K562 (cell line): ENCODE data around the gene PNCK. TPM values are rescaled to one million over a fixed set of nuclear protein-coding genes. Genes with fewer than 3 reads are reported as not detected.

Source experiments
- ADNP ChIP-seq: fragments of 200-800 bp; sonication (Bioruptor generic); IDR thresholded peaks from 2 replicates; pipeline ENCODE4 v1.6.1; 2016; ENCODE audit warnings: missing genetic modification characterization, missing compliant biosample characterization
- C11orf30 ChIP-seq: fragments of 450-650 bp; IDR thresholded peaks from 2 replicates; pipeline ENCODE4 v1.6.1; 2016; ENCODE audit warnings: low read depth, mild to moderate bottlenecking
- CBFA2T3 ChIP-seq: fragments of 450-650 bp; IDR thresholded peaks from 2 replicates; pipeline ENCODE4 v1.6.1; 2017
- CTBP1 ChIP-seq: fragments of 450-650 bp; IDR thresholded peaks from 2 replicates; pipeline ENCODE4 v1.6.1; 2016; ENCODE audit warnings: borderline replicate concordance
- ESRRA ChIP-seq: fragments of 450-650 bp; IDR thresholded peaks from 2 replicates; pipeline ENCODE4 v1.6.1; 2014; ENCODE audit warnings: low read depth, mild to moderate bottlenecking, moderate library complexity, borderline replicate concordance
- HDAC3 ChIP-seq: fragments of 450-650 bp; IDR thresholded peaks from 2 replicates; pipeline ENCODE4 v1.6.1; 2018; ENCODE audit warnings: borderline replicate concordance, mild to moderate bottlenecking, moderate library complexity; ENCODE audit not compliant: partially characterized antibody
- JUN ChIP-seq, 2 experiments: sonication (generic) in 1 of 2; formaldehyde crosslinking in 1 of 2; IDR thresholded peaks; 2 replicates each; pipeline versions ENCODE4 v1.6.1 to v1.8.0; 2012 to 2022; ENCODE audit warnings: borderline replicate concordance in 2 of 2, mild to moderate bottlenecking in 2 of 2, improper control_type of control experiment in 1 of 2, low read depth in 1 of 2, low read length in 1 of 2, missing genetic modification reagents in 1 of 2
- MCM7 ChIP-seq, 2 experiments: fragments of 450-650 bp; IDR thresholded peaks; 2 replicates each; pipeline ENCODE4 v1.6.1; 2016 to 2018
- NFE2 ChIP-seq: IDR thresholded peaks from 2 replicates; pipeline ENCODE4 v1.6.1; 2014; ENCODE audit warnings: antibody characterized with exemption, low read depth
- NONO ChIP-seq, 2 experiments: fragments of 200-400 bp in 1 of 2; fragments of 450-650 bp in 1 of 2; formaldehyde crosslinking in 1 of 2; IDR thresholded peaks; 2 replicates each; pipeline ENCODE4 v1.6.1; 2017; ENCODE audit warnings: low read depth in 2 of 2, mild to moderate bottlenecking in 2 of 2, moderate library complexity in 2 of 2, low read length in 1 of 2
- RFX1 ChIP-seq: fragments of 450-650 bp; IDR thresholded peaks from 2 replicates; pipeline ENCODE4 v1.6.1; 2016; ENCODE audit warnings: mild to moderate bottlenecking, moderate library complexity
- SLC30A9 ChIP-seq: fragments of 250-450 bp; sonication (Bioruptor Pico); IDR thresholded peaks from 2 replicates; pipeline ENCODE4 v1.8.0; 2022; ENCODE audit warnings: mild to moderate bottlenecking, moderate library complexity
- SMARCA4 ChIP-seq: fragments of 450-650 bp; IDR thresholded peaks from 2 replicates; pipeline ENCODE4 v1.6.1; 2016
- STAT5A ChIP-seq: IDR thresholded peaks from 2 replicates; pipeline ENCODE4 v1.6.1; 2012; ENCODE audit warnings: low read length, inconsistent platforms, borderline replicate concordance
- TEAD2 ChIP-seq: fragments of 450-650 bp; IDR thresholded peaks from 2 replicates; pipeline ENCODE4 v1.6.1; 2016; ENCODE audit warnings: missing genetic modification characterization, control low read depth, missing compliant biosample characterization
- WHSC1 ChIP-seq: IDR thresholded peaks from one replicate; pipeline ENCODE4 v1.6.1; 2012; ENCODE audit warnings: low read length, control low read depth, inconsistent platforms
- ZBTB17 ChIP-seq: fragments of 450-650 bp; formaldehyde crosslinking; IDR thresholded peaks from 2 replicates; pipeline ENCODE4 v1.4.0; 2020; ENCODE audit warnings: mild to moderate bottlenecking
- ZBTB8A ChIP-seq: fragments of 450-650 bp; IDR thresholded peaks from 2 replicates; pipeline ENCODE4 v1.6.1; 2018; ENCODE audit warnings: mild to moderate bottlenecking, moderate library complexity; ENCODE audit not compliant: partially characterized antibody
- ZFPM2 ChIP-seq: fragments of 250-450 bp; sonication (Bioruptor Pico); IDR thresholded peaks from 2 replicates; pipeline ENCODE4 v1.5.1; 2022; ENCODE audit warnings: mild to moderate bottlenecking
- ZNF431 ChIP-seq: sonication (generic); formaldehyde crosslinking; IDR thresholded peaks from 2 replicates; pipeline ENCODE4 v1.8.0; 2022; ENCODE audit warnings: mild to moderate bottlenecking, missing genetic modification reagents
- ZNF717 ChIP-seq: fragments of 250-450 bp; sonication (Bioruptor Pico); IDR thresholded peaks from 2 replicates; pipeline ENCODE4 v1.5.0; 2021
- polyA plus RNA-seq, 8 experiments: library from polyadenylated mRNA; depleted of rRNA in 4 of 8; stranded (reverse) in 5 of 8; unstranded in 3 of 8; fragments of >200 nt; fragmentation: Nextera tagmentation in 2 of 8; fragmentation: Illumina TruSeq in 1 of 8; extraction: Ambion mirVana in 2 of 8; extraction: Trizol in 1 of 8; gene quantifications; 2 replicates each; pipeline versions ENCODE4 v1.2.1 to v1.2.3, GENCODE V29; 2011 to 2014; ENCODE audit warnings: inconsistent platforms in 1 of 8, missing spikeins in 1 of 8
- total RNA-seq, 7 experiments: library from RNA; depleted of rRNA in 6 of 7; stranded (reverse); fragments of >200 nt in 6 of 7; fragmentation: Illumina TruSeq in 2 of 7; extraction: Trizol in 2 of 7; gene quantifications; 2 replicates each; pipeline versions ENCODE4 v1.2.1 to v1.2.3, GENCODE V29; 2011 to 2021; ENCODE audit warnings: low replicate concordance in 1 of 7
- TF ChIP-seq, protein P1 (sequence below), 2 experiments: IDR thresholded peaks; 2 replicates each; pipeline ENCODE4 v1.6.1; 2011; ENCODE audit warnings: borderline replicate concordance in 1 of 2, control low read depth in 1 of 2, low read depth in 1 of 2, low read length in 1 of 2, mild to moderate bottlenecking in 1 of 2, mixed read lengths in 1 of 2, moderate library complexity in 1 of 2; ENCODE audit not compliant: insufficient read depth in 1 of 2, insufficient read length in 1 of 2, poor library complexity in 1 of 2, severe bottlenecking in 1 of 2; ENCODE audit errors: extremely low read depth in 1 of 2
- TF ChIP-seq, protein P2 (sequence below): fragments of 450-650 bp; IDR thresholded peaks from 2 replicates; pipeline ENCODE4 v1.6.1; 2018; ENCODE audit not compliant: partially characterized antibody
- TF ChIP-seq, protein P3 (sequence below): fragments of 450-650 bp; IDR thresholded peaks from 2 replicates; pipeline ENCODE4 v1.6.1; 2016; ENCODE audit warnings: antibody characterized with exemption

The PNCK gene
- total and polyA plus RNA-seq, 9 of the 15 experiments (the other 6 are each of a cell fraction or from before 2014, with no cell fraction given) = 0.13 to 7.5 (median 1.2) TPM; not detected in 1

DNA sequence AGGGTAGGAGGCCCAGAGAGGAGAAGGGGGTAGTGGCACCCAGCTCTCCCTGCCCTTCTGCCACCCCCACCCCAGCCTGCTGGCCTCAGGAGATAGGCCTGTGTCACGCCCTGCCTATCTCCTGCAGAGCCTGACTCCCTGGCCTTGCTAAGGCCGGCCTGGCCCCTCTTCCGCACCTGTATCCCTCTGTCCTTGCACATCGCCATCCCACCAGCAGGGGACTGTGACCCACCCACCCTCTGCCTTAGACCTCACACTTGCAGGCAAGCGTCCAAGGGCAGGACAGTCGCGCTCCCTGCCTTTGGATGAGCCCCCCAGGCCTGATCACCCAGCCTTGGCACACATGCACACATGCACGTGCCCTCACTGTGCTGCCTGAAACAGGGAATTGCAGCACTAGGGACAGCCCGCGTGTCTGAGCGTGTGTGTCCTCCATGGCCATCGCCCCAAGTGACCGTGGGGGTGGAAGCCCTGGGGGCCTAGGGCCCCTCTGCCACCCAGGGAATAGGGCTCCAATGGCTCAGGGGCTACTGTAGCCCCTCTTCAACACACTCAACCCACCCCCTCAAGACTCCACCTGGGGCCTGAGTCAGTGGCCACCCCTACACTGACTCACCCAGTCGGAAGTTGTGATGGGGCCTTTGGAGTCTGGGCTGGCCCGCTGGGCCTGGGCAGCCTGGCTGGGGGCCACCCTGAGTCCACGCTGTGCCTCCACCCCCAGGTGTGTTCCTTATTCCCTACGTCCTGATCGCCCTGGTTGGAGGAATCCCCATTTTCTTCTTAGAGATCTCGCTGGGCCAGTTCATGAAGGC lies 16.2 kb upstream of the PNCK start (continued):
- TF ChIP-seq NONO (IDR thresholded peaks at IDR 0.05; ENCODE audit: low read depth in 2 of 2, low read length in 1 of 2) (no peak), WHSC1 (no peak), SMARCA4 (no peak), JUN (IDR thresholded peaks at IDR 0.05; ENCODE audit: borderline replicate concordance, low read depth, low read length) (no peak), JUN (CRISPR knock-in tag; IDR thresholded peaks at IDR 0.05; ENCODE audit: borderline replicate concordance) (no peak), CBFA2T3 (peak; percentile 79), STAT5A (no peak), ZFPM2 (no peak), ADNP (tag) (no peak), SLC30A9 (no peak), RFX1 (no peak), ESRRA (peak; percentile 16; the same call in 1 of the 2 replicates), ZNF717 (CRISPR knock-in tag) (no peak), HDAC3 (no peak), ZNF431 (CRISPR knock-in tag) (no peak), CTBP1 (peak; percentile 34; the same call in 1 of the 2 replicates), MCM7 (IDR thresholded peaks at IDR 0.05) (no peak), NFE2 (0 out of 2 replicates have a peak, but pooled peaks have one; percentile 17), ZBTB8A (no peak), TEAD2 (tag) (no peak), C11orf30 (no peak), ZBTB17 (CRISPR knock-in tag) (no peak)
- TF ChIP-seq, protein P1, sequence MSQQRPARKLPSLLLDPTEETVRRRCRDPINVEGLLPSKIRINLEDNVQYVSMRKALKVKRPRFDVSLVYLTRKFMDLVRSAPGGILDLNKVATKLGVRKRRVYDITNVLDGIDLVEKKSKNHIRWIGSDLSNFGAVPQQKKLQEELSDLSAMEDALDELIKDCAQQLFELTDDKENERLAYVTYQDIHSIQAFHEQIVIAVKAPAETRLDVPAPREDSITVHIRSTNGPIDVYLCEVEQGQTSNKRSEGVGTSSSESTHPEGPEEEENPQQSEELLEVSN (IDR thresholded peaks at IDR 0.05; ENCODE audit: borderline replicate concordance in 1 of 2, extremely low read depth in 1 of 2, insufficient read depth in 1 of 2, insufficient read length in 1 of 2, low read depth in 1 of 2, low read length in 1 of 2, poor library complexity in 1 of 2, severe bottlenecking in 1 of 2) = no peak
- TF ChIP-seq, protein P2, sequence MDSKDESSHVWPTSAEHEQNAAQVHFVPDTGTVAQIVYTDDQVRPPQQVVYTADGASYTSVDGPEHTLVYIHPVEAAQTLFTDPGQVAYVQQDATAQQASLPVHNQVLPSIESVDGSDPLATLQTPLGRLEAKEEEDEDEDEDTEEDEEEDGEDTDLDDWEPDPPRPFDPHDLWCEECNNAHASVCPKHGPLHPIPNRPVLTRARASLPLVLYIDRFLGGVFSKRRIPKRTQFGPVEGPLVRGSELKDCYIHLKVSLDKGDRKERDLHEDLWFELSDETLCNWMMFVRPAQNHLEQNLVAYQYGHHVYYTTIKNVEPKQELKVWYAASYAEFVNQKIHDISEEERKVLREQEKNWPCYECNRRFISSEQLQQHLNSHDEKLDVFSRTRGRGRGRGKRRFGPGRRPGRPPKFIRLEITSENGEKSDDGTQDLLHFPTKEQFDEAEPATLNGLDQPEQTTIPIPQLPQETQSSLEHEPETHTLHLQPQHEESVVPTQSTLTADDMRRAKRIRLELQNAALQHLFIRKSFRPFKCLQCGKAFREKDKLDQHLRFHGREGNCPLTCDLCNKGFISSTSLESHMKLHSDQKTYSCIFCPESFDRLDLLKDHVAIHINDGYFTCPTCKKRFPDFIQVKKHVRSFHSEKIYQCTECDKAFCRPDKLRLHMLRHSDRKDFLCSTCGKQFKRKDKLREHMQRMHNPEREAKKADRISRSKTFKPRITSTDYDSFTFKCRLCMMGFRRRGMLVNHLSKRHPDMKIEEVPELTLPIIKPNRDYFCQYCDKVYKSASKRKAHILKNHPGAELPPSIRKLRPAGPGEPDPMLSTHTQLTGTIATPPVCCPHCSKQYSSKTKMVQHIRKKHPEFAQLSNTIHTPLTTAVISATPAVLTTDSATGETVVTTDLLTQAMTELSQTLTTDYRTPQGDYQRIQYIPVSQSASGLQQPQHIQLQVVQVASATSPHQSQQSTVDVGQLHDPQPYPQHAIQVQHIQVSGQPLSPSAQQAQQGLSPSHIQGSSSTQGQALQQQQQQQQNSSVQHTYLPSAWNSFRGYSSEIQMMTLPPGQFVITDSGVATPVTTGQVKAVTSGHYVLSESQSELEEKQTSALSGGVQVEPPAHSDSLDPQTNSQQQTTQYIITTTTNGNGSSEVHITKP = no peak
- TF ChIP-seq, protein P3, sequence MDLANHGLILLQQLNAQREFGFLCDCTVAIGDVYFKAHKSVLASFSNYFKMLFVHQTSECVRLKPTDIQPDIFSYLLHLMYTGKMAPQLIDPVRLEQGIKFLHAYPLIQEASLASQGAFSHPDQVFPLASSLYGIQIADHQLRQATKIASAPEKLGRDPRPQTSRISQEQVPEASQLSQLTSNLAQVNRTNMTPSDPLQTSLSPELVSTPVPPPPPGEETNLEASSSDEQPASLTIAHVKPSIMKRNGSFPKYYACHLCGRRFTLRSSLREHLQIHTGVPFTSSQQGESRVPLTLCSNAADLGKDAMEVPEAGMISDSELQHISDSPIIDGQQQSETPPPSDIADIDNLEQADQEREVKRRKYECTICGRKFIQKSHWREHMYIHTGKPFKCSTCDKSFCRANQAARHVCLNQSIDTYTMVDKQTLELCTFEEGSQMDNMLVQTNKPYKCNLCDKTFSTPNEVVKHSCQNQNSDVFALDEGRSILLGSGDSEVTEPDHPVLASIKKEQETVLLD = no peak
